ENCODE data around the gene POLR1A. TPM values are rescaled to one million over a fixed set of nuclear protein-coding genes. Genes with fewer than 3 reads are reported as not detected.

Gene POLR1A
- total RNA-seq, 1 experiment from 2014 or later = 47.5 TPM

GRCh38 chr2:86003104-86003503 is 102.6 kb downstream of the POLR1A start (continued):
- TF ChIP-seq ZNF425 (CRISPR knock-in tag; conservative IDR thresholded peaks at IDR 0.05) (no peak), USF2 (CRISPR knock-in tag; IDR thresholded peaks at IDR 0.05) (no peak)

DNA sequence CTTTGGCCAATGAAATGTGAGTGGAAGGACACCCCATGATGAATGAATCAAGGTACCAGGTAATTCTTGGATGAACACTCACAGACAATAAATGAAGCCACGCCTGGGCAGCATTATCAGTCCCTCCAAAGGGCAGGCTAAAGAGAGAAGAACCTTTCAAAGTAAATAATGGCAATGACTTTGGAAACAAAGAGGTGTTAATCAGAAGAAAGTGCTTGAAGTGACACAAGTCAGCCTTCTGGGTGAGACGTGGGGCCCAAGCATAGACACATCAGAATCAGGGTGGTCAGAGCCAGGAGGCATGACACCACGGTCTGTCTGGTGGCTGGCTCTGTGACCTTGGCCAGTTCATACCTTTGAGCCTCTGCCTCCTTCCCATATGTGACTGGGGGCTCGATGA is 103.3 kb downstream of the POLR1A start:
- peaks cover 19% of the 10 kb centered on the region for H3K36me3 Mint-ChIP-seq
- H3K4me3 Mint-ChIP-seq = no peak overlapping the region
- TF ChIP-seq USF2 (CRISPR knock-in tag; IDR thresholded peaks at IDR 0.05) (no peak), ZNF121 (CRISPR knock-in tag; IDR thresholded peaks at IDR 0.05) (no peak), MXD4 (CRISPR knock-in tag; IDR thresholded peaks at IDR 0.05; ENCODE audit: borderline replicate concordance) (no peak), ZNF416 (CRISPR knock-in tag; IDR thresholded peaks at IDR 0.05) (no peak), CDX4 (CRISPR knock-in tag; IDR thresholded peaks at IDR 0.05; ENCODE audit: borderline replicate concordance) (no peak), NR2C2 (CRISPR knock-in tag; IDR thresholded peaks at IDR 0.05) (no peak), ZNF671 (CRISPR knock-in tag; IDR thresholded peaks at IDR 0.05) (no peak), ZNF263 (CRISPR knock-in tag; IDR thresholded peaks at IDR 0.05; ENCODE audit: low read depth) (no peak), PRRX2 (CRISPR knock-in tag; IDR thresholded peaks at IDR 0.05) (no peak), ZNF317 (CRISPR knock-in tag; IDR thresholded peaks at IDR 0.05; ENCODE audit: borderline replicate concordance, low read depth) (no peak), ATF1 (CRISPR knock-in tag; IDR thresholded peaks at IDR 0.05) (no peak)
- TF ChIP-seq, protein P1, sequence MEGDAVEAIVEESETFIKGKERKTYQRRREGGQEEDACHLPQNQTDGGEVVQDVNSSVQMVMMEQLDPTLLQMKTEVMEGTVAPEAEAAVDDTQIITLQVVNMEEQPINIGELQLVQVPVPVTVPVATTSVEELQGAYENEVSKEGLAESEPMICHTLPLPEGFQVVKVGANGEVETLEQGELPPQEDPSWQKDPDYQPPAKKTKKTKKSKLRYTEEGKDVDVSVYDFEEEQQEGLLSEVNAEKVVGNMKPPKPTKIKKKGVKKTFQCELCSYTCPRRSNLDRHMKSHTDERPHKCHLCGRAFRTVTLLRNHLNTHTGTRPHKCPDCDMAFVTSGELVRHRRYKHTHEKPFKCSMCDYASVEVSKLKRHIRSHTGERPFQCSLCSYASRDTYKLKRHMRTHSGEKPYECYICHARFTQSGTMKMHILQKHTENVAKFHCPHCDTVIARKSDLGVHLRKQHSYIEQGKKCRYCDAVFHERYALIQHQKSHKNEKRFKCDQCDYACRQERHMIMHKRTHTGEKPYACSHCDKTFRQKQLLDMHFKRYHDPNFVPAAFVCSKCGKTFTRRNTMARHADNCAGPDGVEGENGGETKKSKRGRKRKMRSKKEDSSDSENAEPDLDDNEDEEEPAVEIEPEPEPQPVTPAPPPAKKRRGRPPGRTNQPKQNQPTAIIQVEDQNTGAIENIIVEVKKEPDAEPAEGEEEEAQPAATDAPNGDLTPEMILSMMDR (IDR thresholded peaks at IDR 0.05) = no peak
- ChIA-PET POLR2A (no interaction called here), CTCF (no interaction called here)
- peaks cover 7% of the 10 kb centered on the region for H3K4me1 Mint-ChIP-seq
- peaks cover 36% of the 10 kb centered on the region for H3K9me3 Mint-ChIP-seq
- H3K27ac Mint-ChIP-seq = no peak overlapping the region
- ATAC-seq = no peak
- no peak for DNase-seq (ENCODE audit: low spot score)
- peaks cover 7% of the 10 kb centered on the region for H3K27me3 Mint-ChIP-seq (ENCODE audit: low read depth)

- no peak for DNase-seq (ENCODE audit: low spot score)
- TF ChIP-seq ZNF416 (CRISPR knock-in tag; IDR thresholded peaks at IDR 0.05) (no peak), NR1H2 (CRISPR knock-in tag; IDR thresholded peaks at IDR 0.05) (no peak), ATF6 (CRISPR knock-in tag; IDR thresholded peaks at IDR 0.05) (no peak), NFATC4 (CRISPR knock-in tag; IDR thresholded peaks at IDR 0.05) (no peak), ZNF423 (CRISPR knock-in tag; IDR thresholded peaks at IDR 0.05) (no peak), RORB (CRISPR knock-in tag; IDR thresholded peaks at IDR 0.05) (no peak), PRRX2 (CRISPR knock-in tag; IDR thresholded peaks at IDR 0.05) (no peak), MYBL2 (CRISPR knock-in tag; IDR thresholded peaks at IDR 0.05) (no peak), ESRRA (CRISPR knock-in tag; IDR thresholded peaks at IDR 0.05; ENCODE audit: borderline replicate concordance) (no peak)
- TF ChIP-seq, protein P2, sequence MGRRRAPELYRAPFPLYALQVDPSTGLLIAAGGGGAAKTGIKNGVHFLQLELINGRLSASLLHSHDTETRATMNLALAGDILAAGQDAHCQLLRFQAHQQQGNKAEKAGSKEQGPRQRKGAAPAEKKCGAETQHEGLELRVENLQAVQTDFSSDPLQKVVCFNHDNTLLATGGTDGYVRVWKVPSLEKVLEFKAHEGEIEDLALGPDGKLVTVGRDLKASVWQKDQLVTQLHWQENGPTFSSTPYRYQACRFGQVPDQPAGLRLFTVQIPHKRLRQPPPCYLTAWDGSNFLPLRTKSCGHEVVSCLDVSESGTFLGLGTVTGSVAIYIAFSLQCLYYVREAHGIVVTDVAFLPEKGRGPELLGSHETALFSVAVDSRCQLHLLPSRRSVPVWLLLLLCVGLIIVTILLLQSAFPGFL (CRISPR knock-in tag; IDR thresholded peaks at IDR 0.05; ENCODE audit: borderline replicate concordance) = no peak
- TF ChIP-seq, protein P3, sequence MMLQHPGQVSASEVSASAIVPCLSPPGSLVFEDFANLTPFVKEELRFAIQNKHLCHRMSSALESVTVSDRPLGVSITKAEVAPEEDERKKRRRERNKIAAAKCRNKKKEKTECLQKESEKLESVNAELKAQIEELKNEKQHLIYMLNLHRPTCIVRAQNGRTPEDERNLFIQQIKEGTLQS (CRISPR knock-in tag; conservative IDR thresholded peaks at IDR 0.05) = no peak
- TF ChIP-seq, protein P4, sequence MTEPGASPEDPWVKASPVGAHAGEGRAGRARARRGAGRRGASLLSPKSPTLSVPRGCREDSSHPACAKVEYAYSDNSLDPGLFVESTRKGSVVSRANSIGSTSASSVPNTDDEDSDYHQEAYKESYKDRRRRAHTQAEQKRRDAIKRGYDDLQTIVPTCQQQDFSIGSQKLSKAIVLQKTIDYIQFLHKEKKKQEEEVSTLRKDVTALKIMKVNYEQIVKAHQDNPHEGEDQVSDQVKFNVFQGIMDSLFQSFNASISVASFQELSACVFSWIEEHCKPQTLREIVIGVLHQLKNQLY (CRISPR knock-in tag; IDR thresholded peaks at IDR 0.05) = no peak
- H3K36me3 Mint-ChIP-seq = peaks cover 16% of the 10 kb centered on the region
- H3K27me3 Mint-ChIP-seq (ENCODE audit: low read depth) = peaks cover 7% of the 10 kb centered on the region
- H3K9me3 Mint-ChIP-seq = peaks cover 26% of the 10 kb centered on the region
- POLR2A ChIA-PET = no interaction called here
- CTCF ChIA-PET = no interaction called here
- peaks cover 7% of the 10 kb centered on the region for H3K4me1 Mint-ChIP-seq
- no peak for ATAC-seq
- no peak overlapping the region for H3K4me3 Mint-ChIP-seq
- H3K27ac Mint-ChIP-seq = no peak overlapping the region
These were observed 104.4 kb downstream of the POLR1A start for GRCh38 chr2:86001326-86001725.
